Stimulated activated CD8-positive, alpha-beta memory T cell treated with anti-CD3 and anti-CD28 coated beads, Interleukin-12 subunit alpha, Interleukin-12 subunit beta, amount 100 ng/mL, for 1 hour (primary cell): Measurements from ENCODE around the gene LURAP1L.

Experiments
- DNase-seq: peaks from one replicate; pipeline ENCODE4 v3.0.0-alpha.2; 2020; ENCODE audit warnings: low read depth

Gene LURAP1L

DNA sequence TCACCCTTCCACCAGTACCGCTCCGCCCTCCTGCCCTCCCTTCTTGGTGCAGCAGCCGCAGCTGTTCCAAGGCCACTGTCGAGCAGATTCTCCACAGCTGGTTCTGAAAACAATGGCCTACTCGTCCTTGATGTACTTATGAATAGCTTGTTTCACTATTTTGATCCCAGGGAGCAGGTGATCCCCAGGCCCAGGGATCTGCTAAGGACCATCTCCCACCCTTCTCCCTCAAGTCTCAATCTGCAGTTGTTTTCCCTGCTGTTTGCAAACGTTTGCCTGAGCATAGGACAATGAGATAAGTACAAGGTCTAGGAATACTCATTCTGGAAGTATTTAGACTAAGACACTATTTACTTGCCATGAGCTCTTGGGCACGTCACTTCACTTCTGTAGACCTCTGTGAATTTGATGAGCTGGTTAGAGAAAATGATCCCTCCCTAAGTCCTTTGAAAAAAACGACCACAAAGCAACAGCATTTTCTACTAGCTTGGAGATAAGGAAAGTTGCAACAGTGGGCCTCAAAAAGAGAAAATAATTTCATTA is 1.8 kb downstream of the LURAP1L start:
- DNase-seq, result no peak

GRCh38 chr9:12777121-12778022 is 2.6 kb downstream of the LURAP1L start:
- no peak for DNase-seq

DNA sequence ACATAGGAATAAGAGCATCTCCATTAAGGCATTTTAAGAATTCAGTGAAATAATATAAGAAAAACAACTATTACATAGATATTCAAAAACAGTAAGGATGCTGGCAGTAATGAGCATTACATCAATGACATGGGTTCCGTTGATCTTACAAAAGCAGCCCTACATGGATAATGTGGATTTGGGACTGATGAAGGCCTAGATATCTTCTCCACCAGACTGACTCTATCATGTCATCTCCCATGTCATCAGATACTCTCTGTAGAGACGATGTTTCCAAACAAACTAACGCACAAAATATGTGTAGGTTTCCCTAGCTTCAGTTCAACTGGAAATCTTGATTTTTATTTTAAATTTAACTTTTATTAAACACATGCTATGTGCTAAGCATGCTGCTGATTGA is 3.6 kb downstream of the LURAP1L start:
- no peak for DNase-seq

GRCh38 chr9:12781226-12781733 is 6.5 kb downstream of the LURAP1L start:
- no peak for DNase-seq

- no peak for DNase-seq
These were observed 9.1 kb downstream of the LURAP1L start for GRCh38 chr9:12783767-12784460.

- DNase-seq, result no peak
These were observed 9.8 kb downstream of the LURAP1L start for GRCh38 chr9:12784461-12785259.

DNA sequence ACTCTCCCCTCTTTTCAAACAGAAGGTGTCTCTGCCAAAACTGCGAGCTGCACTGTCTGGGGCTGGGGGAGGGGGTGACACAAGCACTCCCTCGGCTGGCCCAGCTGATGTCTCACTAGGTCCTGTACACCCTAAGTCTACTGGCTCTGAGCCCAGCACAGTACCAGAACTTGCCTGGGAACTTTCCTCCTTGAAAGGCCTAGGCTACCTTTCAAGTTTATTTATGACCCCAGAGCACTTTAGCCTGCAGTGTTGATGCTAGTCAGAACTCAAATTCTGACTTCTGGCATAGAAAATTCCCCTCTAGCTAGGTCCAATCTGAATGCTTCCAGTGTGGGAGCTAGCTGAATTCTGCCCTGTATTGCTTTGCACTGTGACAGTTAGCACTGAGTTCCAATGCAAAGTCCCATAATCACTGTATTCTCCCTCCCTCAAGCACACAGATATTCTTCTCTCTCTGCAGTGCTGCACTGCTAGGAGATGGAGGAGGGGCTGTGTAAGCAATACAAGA is 10.5 kb downstream of the LURAP1L start:
- DNase-seq, result no peak

GRCh38 chr9:12785941-12786340 is 11.1 kb downstream of the LURAP1L start:
- DNase-seq, result no peak

DNA sequence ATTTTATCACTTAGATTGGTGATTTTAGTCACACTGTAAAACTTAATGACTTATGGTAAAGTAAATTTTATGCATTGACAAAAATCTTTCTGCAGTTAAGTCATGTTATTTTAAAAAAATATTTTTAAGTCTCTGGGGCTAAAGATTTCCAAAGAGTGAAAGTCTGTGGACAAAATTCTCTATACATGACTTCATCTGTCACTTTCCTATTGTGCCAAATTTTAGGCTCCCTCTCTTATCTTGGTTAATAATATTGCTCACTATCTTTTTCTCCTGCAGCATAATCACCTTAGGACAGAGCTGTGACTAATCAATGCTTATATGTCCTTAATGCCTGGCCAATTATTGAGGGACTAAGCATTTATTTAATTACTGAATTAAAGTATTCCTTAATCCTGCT is 15.2 kb downstream of the LURAP1L start:
- DNase-seq, result no peak

DNA sequence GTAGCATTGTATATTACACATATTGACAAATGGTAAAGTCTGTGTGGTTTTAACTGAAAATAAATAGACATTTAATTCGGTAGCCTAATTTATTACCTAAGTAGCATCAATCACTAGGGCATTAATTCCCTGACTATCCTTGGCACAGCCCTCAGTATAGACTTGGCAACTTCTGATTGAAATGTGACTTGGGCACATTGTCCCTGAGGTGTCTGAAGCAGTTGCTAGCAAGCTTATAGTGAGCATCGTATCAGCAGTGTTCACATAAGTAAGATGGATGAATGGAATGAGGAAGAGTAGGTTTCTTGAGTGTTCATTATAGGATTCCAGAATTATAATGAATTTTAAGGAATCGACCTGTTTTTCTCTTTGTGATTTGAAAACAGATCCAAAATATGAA is 16.1 kb downstream of the LURAP1L start:
- no peak for DNase-seq

DNA sequence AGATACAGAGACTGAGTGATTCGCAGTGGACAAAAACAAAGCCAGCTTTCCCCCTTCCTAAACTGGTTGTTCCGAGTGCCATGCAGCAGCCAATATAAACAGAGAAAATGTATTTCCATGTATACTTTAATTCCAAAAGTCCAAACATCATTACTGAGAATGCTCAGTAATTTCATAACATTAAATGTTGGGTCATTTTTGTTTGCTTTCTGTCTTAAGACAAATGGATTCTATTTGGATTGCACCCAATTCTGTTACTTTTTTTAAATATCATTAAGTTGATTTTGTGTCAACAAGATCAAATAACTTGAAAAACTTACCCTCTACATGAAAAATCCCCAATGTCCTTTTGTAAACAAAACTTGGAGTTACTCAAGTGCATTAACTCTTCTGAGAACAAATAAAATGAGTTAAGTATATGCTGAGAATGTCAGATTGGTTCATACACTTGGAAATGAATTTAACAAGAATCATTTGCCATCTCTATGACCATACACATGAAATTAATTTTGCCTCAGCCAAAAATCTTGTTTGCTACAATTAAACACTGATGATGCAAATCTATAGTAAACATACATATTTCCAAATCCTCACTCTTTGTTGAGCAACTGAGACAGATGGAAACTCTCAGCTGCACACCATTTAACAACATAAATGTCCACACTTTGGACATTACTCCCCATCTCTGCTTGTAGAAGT is 19.4 kb downstream of the LURAP1L start:
- DNase-seq, result no peak

DNA sequence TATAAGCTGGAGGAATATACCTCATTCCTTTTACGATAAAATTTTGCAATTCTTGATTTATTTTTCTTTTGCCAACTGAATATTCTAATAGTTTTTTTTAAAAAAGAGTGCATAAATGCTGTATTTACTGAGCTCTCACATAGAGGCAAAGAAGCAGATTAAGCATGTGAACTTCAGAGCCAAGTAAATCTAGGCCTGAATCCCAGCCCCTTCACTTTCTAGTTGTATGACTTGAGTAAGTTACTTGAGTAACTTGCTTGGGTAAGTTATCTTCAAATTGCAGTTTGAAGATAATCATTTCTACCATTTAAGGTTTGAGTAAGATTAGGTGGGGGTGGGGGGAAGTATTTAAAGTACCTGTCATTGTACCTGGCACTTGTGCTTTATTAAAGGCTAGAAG is 21.8 kb downstream of the LURAP1L start:
- DNase-seq, result no peak

DNA sequence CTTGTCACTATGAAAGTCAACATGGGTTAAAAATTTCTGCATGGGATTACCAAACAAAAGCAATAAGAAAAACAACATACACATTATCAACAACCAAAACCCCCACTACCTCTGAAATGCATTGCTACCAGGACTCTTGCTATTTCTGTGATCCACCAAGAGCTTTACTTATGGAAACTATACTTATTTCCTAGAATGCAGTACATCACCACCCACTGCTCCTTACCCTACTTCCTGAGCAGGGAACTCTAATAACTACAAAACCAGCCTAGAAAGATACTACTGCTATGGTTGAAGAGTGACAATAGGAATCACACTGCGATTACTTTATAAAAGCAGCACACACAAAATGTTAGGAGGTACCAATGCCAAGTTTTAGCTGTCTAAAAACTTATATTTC is 22.2 kb downstream of the LURAP1L start:
- DNase-seq, result no peak

DNA sequence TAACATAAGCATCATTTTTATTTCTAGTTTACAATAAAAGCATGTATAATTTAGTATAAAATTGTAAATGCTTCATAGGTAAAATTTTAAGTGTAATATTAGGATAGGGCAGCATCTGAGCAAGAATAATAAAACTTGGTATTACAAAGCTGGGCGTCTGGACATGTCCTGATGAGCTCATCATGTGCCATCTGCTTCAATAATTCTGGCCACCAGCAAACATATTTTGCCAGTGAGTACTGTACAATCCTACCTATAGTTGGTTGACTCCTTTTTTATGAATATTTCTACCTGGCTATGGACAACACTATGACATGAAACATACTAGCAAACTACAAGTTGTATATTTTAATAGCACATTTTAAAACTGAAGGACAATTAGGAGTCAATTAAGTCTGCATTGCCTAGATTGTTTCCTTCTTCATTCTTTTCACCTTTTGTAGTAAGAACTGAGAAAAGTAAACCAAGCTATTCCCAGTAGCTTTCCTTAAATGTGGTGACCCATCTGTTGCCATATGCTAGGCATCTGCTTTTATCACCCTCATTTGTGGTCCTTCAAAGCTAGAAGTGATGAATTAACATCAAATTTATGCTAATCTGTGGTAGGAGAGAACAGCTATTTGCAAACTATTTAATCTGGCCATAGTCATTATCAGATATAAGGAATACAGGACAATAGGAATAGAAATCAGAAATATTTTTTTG is 23.4 kb downstream of the LURAP1L start:
- DNase-seq, result no peak

DNA sequence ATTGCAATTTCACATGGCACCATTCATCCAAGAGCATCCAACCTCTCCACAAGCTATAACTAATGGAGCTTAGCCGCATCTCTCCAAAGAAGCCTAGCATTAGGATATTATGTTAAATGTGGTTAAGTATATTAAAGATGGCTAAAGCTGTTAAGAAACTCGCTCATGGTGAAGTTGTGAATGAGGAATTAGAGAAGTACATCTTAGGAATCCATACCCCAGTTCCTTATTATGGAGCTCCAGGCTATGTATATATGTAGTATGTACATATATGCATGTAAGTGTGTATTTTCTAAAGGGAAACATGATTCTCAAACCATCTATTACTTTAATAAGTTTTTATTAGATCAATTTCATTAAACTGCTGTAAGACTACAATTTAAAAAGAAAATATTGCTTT is 26.4 kb downstream of the LURAP1L start:
- DNase-seq, result no peak

GRCh38 chr9:12801663-12802062 is 26.8 kb downstream of the LURAP1L start:
- DNase-seq, result no peak

DNA sequence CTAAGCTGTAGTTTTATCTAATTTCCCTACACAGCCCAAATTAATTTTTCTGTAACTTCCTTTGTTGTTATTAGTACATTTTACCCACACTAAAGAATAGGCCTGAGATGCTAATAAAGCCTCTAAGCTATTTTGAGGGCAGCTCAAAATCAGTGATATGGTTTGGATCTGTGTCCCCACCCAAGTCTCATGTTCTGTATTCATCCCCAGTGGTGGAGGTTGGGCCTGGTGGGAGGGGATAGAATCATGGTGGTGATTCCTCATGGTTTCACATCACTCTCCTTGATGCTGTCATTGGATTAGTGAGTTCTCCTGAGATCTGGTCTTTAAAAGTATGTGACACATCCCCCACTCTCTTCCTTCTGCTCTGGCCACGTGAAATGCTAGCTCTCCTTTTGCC is 27.3 kb downstream of the LURAP1L start:
- no peak for DNase-seq

- no peak for DNase-seq
These were observed 33.7 kb downstream of the LURAP1L start for GRCh38 chr9:12808569-12808968.

DNA sequence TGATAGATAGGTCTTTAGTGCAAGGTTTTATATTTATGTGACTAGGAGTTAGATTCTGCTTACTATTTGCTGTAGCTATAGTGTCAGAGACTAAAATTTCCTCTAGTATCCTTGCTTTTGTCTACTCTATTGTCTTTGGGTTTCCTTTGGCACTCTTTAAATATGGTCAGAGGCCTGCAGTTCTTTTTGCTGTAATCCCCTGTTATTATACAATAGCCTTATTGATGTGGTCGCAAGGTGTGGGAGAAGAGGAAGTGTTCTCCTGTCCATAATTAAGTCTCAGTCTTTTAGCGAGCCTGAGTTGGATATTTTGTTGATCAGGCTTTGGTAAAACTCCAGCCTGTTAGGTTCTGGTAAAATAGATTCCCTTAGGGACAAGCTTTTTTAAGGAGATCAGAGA is 34.9 kb downstream of the LURAP1L start:
- DNase-seq, result no peak

DNA sequence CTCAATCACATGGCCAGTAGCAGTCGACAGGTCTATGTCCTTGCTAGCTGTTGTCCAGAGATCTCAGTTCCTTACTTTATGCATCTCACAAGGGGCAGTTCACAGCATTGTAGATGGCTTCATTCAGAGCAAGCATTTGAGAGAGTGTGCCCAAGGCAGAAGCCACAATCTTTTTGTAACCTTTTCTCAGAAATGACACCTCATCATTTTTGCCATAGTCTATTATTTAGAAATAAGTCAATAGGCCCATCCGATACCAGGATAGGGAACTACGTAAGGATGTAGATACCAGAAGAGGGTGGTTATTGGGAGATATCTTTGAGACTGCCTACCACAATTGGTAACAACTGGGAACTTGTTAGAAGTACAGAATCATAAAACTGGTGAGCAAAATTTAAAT is 37.1 kb downstream of the LURAP1L start:
- no peak for DNase-seq

GRCh38 chr9:12812710-12813109 is 37.9 kb downstream of the LURAP1L start:
- DNase-seq, result no peak
